Measurements from ENCODE around the gene IP6K3. TPM values are rescaled to one million over a fixed set of nuclear protein-coding genes. Genes with fewer than 3 reads are reported as not detected.
A peak's percentile ranks its signal among the peaks of the same experiment; 100 is the strongest.

Gene IP6K3
- total RNA-seq, 1 experiment from 2014 or later = not detected

DNA sequence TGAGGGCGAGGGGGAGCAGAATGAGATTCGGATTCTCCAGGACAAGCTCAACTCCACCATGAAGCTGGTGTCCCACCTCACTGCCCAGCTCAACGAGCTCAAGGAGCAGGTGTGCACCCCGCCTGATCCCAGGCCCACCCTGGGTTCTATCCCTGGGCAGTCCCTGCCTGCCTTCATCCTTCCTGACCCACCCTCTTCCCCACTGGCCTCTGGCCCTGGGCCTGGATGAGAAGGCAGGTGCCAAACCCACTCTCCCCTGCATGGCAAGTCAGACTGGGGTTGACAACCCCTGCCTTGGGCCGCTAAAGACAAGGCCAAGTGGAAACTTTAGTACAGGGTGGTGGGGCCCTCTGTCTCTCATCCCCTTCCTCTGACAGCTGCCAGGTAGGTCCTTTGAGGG, 51.7 kb downstream of the IP6K3 start:
- ATAC-seq = peak; percentile 4; the same call in 1 of the 2 replicates

DNA sequence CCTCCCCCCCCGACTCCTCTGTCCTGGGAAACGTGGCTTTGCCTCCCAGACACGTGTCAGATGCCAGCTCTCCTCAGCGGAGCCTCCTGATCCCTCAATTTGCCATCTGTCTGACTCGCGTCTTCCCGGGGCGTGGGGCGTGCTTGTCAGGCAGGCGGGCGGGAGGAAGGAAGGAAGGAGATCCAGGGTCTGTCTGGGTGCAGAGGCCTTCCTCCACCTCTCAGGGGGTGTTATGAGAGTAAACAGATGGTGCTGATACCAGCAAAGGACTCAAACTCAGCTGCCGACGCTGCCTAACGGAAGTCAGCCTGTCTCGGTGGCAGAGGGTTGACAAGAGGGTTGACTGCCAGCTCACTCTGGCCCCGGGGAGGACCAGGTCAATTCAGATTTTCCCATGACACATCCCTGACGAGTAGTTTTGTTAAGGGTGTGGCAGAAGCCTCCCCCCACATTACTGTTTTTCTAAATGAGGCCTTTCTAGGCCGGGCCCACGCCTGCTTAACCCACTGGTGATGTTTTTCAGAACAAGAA, 52.2 kb downstream of the IP6K3 start:
- peak; percentile 72 for DNase-seq (ENCODE audit: low read depth, low spot score)
- CTCF ChIA-PET = interaction anchor here (0.5 kb wide), 1 partner anchor 126 kb away, joined by 3 read pairs; no protein-coding TSS in a partner anchor
- TF ChIP-seq, protein P1, sequence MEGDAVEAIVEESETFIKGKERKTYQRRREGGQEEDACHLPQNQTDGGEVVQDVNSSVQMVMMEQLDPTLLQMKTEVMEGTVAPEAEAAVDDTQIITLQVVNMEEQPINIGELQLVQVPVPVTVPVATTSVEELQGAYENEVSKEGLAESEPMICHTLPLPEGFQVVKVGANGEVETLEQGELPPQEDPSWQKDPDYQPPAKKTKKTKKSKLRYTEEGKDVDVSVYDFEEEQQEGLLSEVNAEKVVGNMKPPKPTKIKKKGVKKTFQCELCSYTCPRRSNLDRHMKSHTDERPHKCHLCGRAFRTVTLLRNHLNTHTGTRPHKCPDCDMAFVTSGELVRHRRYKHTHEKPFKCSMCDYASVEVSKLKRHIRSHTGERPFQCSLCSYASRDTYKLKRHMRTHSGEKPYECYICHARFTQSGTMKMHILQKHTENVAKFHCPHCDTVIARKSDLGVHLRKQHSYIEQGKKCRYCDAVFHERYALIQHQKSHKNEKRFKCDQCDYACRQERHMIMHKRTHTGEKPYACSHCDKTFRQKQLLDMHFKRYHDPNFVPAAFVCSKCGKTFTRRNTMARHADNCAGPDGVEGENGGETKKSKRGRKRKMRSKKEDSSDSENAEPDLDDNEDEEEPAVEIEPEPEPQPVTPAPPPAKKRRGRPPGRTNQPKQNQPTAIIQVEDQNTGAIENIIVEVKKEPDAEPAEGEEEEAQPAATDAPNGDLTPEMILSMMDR (IDR thresholded peaks at IDR 0.05) = no peak
- TF ChIP-seq, protein P2, sequence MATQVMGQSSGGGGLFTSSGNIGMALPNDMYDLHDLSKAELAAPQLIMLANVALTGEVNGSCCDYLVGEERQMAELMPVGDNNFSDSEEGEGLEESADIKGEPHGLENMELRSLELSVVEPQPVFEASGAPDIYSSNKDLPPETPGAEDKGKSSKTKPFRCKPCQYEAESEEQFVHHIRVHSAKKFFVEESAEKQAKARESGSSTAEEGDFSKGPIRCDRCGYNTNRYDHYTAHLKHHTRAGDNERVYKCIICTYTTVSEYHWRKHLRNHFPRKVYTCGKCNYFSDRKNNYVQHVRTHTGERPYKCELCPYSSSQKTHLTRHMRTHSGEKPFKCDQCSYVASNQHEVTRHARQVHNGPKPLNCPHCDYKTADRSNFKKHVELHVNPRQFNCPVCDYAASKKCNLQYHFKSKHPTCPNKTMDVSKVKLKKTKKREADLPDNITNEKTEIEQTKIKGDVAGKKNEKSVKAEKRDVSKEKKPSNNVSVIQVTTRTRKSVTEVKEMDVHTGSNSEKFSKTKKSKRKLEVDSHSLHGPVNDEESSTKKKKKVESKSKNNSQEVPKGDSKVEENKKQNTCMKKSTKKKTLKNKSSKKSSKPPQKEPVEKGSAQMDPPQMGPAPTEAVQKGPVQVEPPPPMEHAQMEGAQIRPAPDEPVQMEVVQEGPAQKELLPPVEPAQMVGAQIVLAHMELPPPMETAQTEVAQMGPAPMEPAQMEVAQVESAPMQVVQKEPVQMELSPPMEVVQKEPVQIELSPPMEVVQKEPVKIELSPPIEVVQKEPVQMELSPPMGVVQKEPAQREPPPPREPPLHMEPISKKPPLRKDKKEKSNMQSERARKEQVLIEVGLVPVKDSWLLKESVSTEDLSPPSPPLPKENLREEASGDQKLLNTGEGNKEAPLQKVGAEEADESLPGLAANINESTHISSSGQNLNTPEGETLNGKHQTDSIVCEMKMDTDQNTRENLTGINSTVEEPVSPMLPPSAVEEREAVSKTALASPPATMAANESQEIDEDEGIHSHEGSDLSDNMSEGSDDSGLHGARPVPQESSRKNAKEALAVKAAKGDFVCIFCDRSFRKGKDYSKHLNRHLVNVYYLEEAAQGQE (IDR thresholded peaks at IDR 0.05; ENCODE audit: insufficient read depth in 1 of 2, low read depth in 2 of 2, low read length in 1 of 2) = no peak
- TF ChIP-seq SIN3A (IDR thresholded peaks at IDR 0.05; ENCODE audit: borderline replicate concordance, insufficient read depth, low read depth, low read length) (no peak), TCF7L2 (IDR thresholded peaks at IDR 0.05; ENCODE audit: low read depth, low read length) (no peak), POLR2AphosphoS5 (IDR thresholded peaks at IDR 0.05; ENCODE audit: low read depth, low read length) (0 out of 2 replicates have a peak, but pooled peaks have one; percentile 48)
- peak; percentile 69 for ATAC-seq
- POLR2A ChIA-PET = no interaction called here
- Histone ChIP-seq H3K4me1 (ENCODE audit: control insufficient read depth, insufficient read depth, low read length) (peaks cover 44% of the 10 kb centered on the region), H3K27ac (ENCODE audit: low read length) (peak overlapping the region; percentile 65), H3K36me3 (ENCODE audit: control insufficient read depth, insufficient read depth, low read length) (peaks cover 8% of the 10 kb centered on the region; the same call in 1 of the 2 replicates), H3K27me3 (ENCODE audit: control insufficient read depth, insufficient read depth, low read length) (no peaks in the 10 kb centered on the region), H3K4me3 (ENCODE audit: low read depth in 2 of 2, low read length in 2 of 2) (no peak overlapping the region), H3K9me3 (ENCODE audit: control insufficient read depth, insufficient read depth, low read depth, low read length) (no peaks in the 10 kb centered on the region)
- no TSS peak for BruUV-seq (replicated peaks)
- intact Hi-C loops (cut with micrococcal nuclease; ENCODE audit: unreplicated experiment) = no loop called here
- in situ Hi-C loops (cut with HindIII; ENCODE audit: low pct_unique_long_range_greater_than_20kb, low sequenced_read_pairs) = no loop called here

More for the DNA sequence above, 51.7 kb downstream of the IP6K3 start:
- ChIA-PET CTCF (interaction anchor here (0.5 kb wide), 1 partner anchor 125 kb away, joined by 3 read pairs; no protein-coding TSS in a partner anchor), POLR2A (no interaction called here)
- no peaks in the 10 kb centered on the region for H3K9me3 ChIP-seq (ENCODE audit: control insufficient read depth, insufficient read depth, low read depth, low read length)
- H3K4me3 ChIP-seq (ENCODE audit: low read depth in 2 of 2, low read length in 2 of 2) = no peak overlapping the region
- intact Hi-C loops (cut with micrococcal nuclease; ENCODE audit: unreplicated experiment) (no loop called here), in situ Hi-C loops (cut with HindIII; ENCODE audit: low pct_unique_long_range_greater_than_20kb, low sequenced_read_pairs) (no loop called here)
- no peak for TF ChIP-seq TCF7L2 (IDR thresholded peaks at IDR 0.05; ENCODE audit: low read depth, low read length)
- TF ChIP-seq SIN3A (IDR thresholded peaks at IDR 0.05; ENCODE audit: borderline replicate concordance, insufficient read depth, low read depth, low read length) = no peak
- TF ChIP-seq POLR2AphosphoS5 (IDR thresholded peaks at IDR 0.05; ENCODE audit: low read depth, low read length) = no peak
- TF ChIP-seq, protein P2 (IDR thresholded peaks at IDR 0.05; ENCODE audit: insufficient read depth in 1 of 2, low read depth in 2 of 2, low read length in 1 of 2) = no peak
- TF ChIP-seq, protein P1 (IDR thresholded peaks at IDR 0.05) = no peak
- H3K36me3 ChIP-seq (ENCODE audit: control insufficient read depth, insufficient read depth, low read length) = peaks cover 7% of the 10 kb centered on the region; the same call in 1 of the 2 replicates
- peaks cover 44% of the 10 kb centered on the region for H3K4me1 ChIP-seq (ENCODE audit: control insufficient read depth, insufficient read depth, low read length)
- H3K27ac ChIP-seq (ENCODE audit: low read length) = peak overlapping the region; percentile 65
- no peaks in the 10 kb centered on the region for H3K27me3 ChIP-seq (ENCODE audit: control insufficient read depth, insufficient read depth, low read length)
- no peak for DNase-seq (ENCODE audit: low read depth, low spot score)
- no TSS peak for BruUV-seq (replicated peaks)

Measured in Panc1 (cell line).